HepG2 (cell line): Measurements from ENCODE around the gene SNAP47. TPM values are rescaled to one million over a fixed set of nuclear protein-coding genes. Genes with fewer than 3 reads are reported as not detected.
A peak's percentile ranks its signal among the peaks of the same experiment; 100 is the strongest.

Experiments used
- HES4 ChIP-seq: sonication (generic); formaldehyde crosslinking; IDR thresholded peaks from 2 replicates; pipeline ENCODE4 v1.9.0; 2021; ENCODE audit warnings: mild to moderate bottlenecking, missing genetic modification reagents, borderline replicate concordance
- HMG20B ChIP-seq: conservative IDR thresholded peaks from 2 replicates; pipeline ENCODE4 v1.6.1; 2016; ENCODE audit warnings: missing genetic modification reagents, missing compliant biosample characterization
- MAF1 ChIP-seq: sonication (generic); formaldehyde crosslinking; IDR thresholded peaks from 2 replicates; pipeline ENCODE4 v1.5.0; 2020; ENCODE audit warnings: missing genetic modification reagents, borderline replicate concordance
- MATR3 ChIP-seq: sonication (generic); formaldehyde crosslinking; IDR thresholded peaks from 2 replicates; pipeline ENCODE4 v1.4.0; 2020; ENCODE audit warnings: missing genetic modification reagents
- MEIS1 ChIP-seq: sonication (generic); formaldehyde crosslinking; IDR thresholded peaks from 2 replicates; pipeline ENCODE4 v1.9.0; 2021; ENCODE audit warnings: mild to moderate bottlenecking, missing genetic modification reagents, moderate library complexity, borderline replicate concordance
- NFE2L1 ChIP-seq: sonication (generic); formaldehyde crosslinking; IDR thresholded peaks from 2 replicates; pipeline ENCODE4 v1.4.0; 2020; ENCODE audit warnings: missing genetic modification reagents, mild to moderate bottlenecking, borderline replicate concordance
- NR3C1 ChIP-seq: sonication (generic); formaldehyde crosslinking; IDR thresholded peaks from 2 replicates; pipeline ENCODE4 v1.4.0; 2020; ENCODE audit warnings: missing genetic modification reagents
- PHF20 ChIP-seq: sonication (generic); formaldehyde crosslinking; IDR thresholded peaks from 2 replicates; pipeline ENCODE4 v1.5.0; 2020; ENCODE audit warnings: mild to moderate bottlenecking, missing genetic modification reagents
- POLR2AphosphoS5 ChIP-seq: IDR thresholded peaks from 2 replicates; pipeline ENCODE4 v1.6.1; 2012; ENCODE audit warnings: low read depth, low read length
- REPIN1 ChIP-seq: sonication (generic); formaldehyde crosslinking; IDR thresholded peaks from 2 replicates; pipeline ENCODE4 v1.8.0; 2022; ENCODE audit warnings: missing genetic modification reagents, low read depth, mild to moderate bottlenecking, borderline replicate concordance
- RFX1 ChIP-seq: fragments of 450-650 bp; IDR thresholded peaks from 2 replicates; pipeline ENCODE4 v1.6.1; 2017
- SOX13 ChIP-seq, 3 experiments: fragments of 450-650 bp in 1 of 3; sonication (generic) in 1 of 3; formaldehyde crosslinking in 1 of 3; IDR thresholded peaks in 2 of 3; conservative IDR thresholded peaks in 1 of 3; 2 replicates each; pipeline versions ENCODE4 v1.5.0 to v1.6.1; 2016 to 2020; ENCODE audit warnings: antibody characterized with exemption in 1 of 3, mild to moderate bottlenecking in 1 of 3, missing compliant biosample characterization in 1 of 3, missing genetic modification reagents in 1 of 3, moderate library complexity in 1 of 3
- TFDP2 ChIP-seq: sonication (generic); formaldehyde crosslinking; IDR thresholded peaks from 2 replicates; pipeline ENCODE4 v1.4.0; 2020; ENCODE audit warnings: missing genetic modification reagents
- ZFAT ChIP-seq: sonication (generic); formaldehyde crosslinking; conservative IDR thresholded peaks from 2 replicates; pipeline ENCODE4 v1.8.1; 2023; ENCODE audit warnings: missing genetic modification reagents, inconsistent platforms
- ZNF609 ChIP-seq: sonication (generic); formaldehyde crosslinking; IDR thresholded peaks from 2 replicates; pipeline ENCODE4 v1.4.0; 2020; ENCODE audit warnings: mild to moderate bottlenecking, missing genetic modification reagents, borderline replicate concordance
- ZNF776 ChIP-seq: sonication (generic); formaldehyde crosslinking; IDR thresholded peaks from 2 replicates; pipeline ENCODE4 v1.4.0; 2020; ENCODE audit warnings: mild to moderate bottlenecking, missing genetic modification reagents
- ZNF788 ChIP-seq: sonication (generic); formaldehyde crosslinking; IDR thresholded peaks from 2 replicates; pipeline ENCODE4 v1.5.0; 2020; ENCODE audit warnings: mild to moderate bottlenecking, missing genetic modification reagents, borderline replicate concordance
- ZSCAN20 ChIP-seq: sonication (generic); formaldehyde crosslinking; IDR thresholded peaks from 2 replicates; pipeline ENCODE4 v1.4.0; 2020; ENCODE audit warnings: missing genetic modification reagents, mild to moderate bottlenecking, borderline replicate concordance
- ZZZ3 ChIP-seq: sonication (generic); formaldehyde crosslinking; IDR thresholded peaks from 2 replicates; pipeline ENCODE4 v1.4.0; 2020; ENCODE audit warnings: missing genetic modification reagents, mild to moderate bottlenecking, borderline replicate concordance
- polyA plus RNA-seq, 8 experiments: library from polyadenylated mRNA; depleted of rRNA in 3 of 8; stranded (reverse) in 7 of 8; unstranded in 1 of 8; fragments of >200 nt; fragmentation: Illumina TruSeq in 4 of 8; extraction: Trizol in 4 of 8; gene quantifications; 2 replicates each; pipeline versions ENCODE4 v1.2.1 to v1.2.3, GENCODE V29; 2011 to 2016; ENCODE audit warnings: low read depth in 4 of 8, missing spikeins in 1 of 8, mixed read lengths in 1 of 8; ENCODE audit not compliant: insufficient read depth in 1 of 8
- total RNA-seq, 5 experiments: library from RNA; depleted of rRNA; stranded (reverse); fragments of >200 nt; fragmentation: Illumina TruSeq; extraction: Trizol; gene quantifications; 2 replicates each; pipeline ENCODE4 v1.2.3, GENCODE V29; 2016; ENCODE audit warnings: low read depth in 1 of 5
- TF ChIP-seq, protein P1 (sequence below): sonication (generic); formaldehyde crosslinking; IDR thresholded peaks from 2 replicates; pipeline ENCODE4 v1.4.0; 2020; ENCODE audit warnings: missing genetic modification reagents, mild to moderate bottlenecking, borderline replicate concordance
- TF ChIP-seq, protein P2 (sequence below): IDR thresholded peaks from 2 replicates; pipeline ENCODE4 v1.6.1; 2016; ENCODE audit warnings: mild to moderate bottlenecking, missing biosample characterization, missing genetic modification reagents

The SNAP47 gene
- total and polyA plus RNA-seq, 2 of the 13 experiments (the other 11 are each of a cell fraction or from before 2014, with no cell fraction given): 13.6 to 25.1 TPM

DNA sequence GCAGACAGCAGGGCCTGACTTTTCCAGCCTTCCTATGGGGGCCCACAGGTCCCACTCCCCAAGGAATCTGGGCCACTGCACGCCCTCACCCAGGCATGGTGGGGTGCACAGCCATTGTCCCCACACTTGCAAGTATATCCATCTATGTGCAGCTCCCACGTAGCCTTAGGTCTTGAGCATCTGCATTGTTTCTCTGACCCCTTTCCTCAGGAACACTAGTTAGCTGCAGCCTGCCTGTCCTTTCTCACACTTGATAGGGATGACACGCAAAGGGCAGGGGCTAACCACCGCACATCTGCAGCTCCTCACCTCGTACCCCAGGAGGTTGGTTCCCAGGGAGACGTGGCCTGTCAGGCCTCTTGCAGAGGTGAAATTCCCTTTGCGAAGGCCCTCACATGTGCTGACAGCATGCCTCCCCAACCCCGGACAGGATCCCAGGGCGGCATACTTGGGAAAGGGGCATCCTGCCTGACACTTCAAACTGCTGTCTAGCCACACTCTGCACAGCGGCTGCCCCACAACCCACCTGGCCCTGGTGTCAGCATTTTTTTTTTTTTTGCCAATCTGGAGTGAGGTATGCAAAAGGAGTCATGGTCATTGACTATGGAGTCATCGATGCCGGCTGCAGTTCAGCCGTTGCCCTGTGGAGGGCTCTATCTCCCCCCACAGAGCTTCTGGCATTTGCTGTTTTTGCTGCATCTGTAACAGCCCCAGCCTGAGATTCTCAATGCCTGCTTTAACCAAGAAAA, 5.2 kb upstream of the SNAP47 start (continued):
- TF ChIP-seq ZNF609 (0 out of 2 replicates have a peak, but pooled peaks have one; percentile 4), HES4 (no peak), TFDP2 (CRISPR knock-in tag) (no peak), MATR3 (no peak), ZNF788 (CRISPR knock-in tag) (0 out of 2 replicates have a peak, but pooled peaks have one; percentile 49), SOX13 (IDR thresholded peaks at IDR 0.05) (no peak), SOX13 (CRISPR knock-in tag; conservative IDR thresholded peaks at IDR 0.05 in 1 of 2, IDR thresholded peaks at IDR 0.05 in 1 of 2) (0 out of 4 replicates have a peak, but pooled peaks of 1 of the 2 experiments have one; percentile 5), POLR2AphosphoS5 (peak; percentile 29), REPIN1 (peak; percentile 37; the same call in 1 of the 2 replicates), MAF1 (CRISPR knock-in tag) (no peak), ZFAT (CRISPR knock-in tag) (no peak), ZSCAN20 (no peak), NR3C1 (CRISPR knock-in tag) (no peak), MEIS1 (CRISPR knock-in tag) (0 out of 2 replicates have a peak, but pooled peaks have one; percentile 17), HMG20B (CRISPR knock-in tag) (no peak), ZZZ3 (CRISPR knock-in tag) (no peak), ZNF776 (CRISPR knock-in tag) (no peak), RFX1 (no peak), NFE2L1 (no peak), PHF20 (CRISPR knock-in tag) (no peak)
- TF ChIP-seq, protein P1, sequence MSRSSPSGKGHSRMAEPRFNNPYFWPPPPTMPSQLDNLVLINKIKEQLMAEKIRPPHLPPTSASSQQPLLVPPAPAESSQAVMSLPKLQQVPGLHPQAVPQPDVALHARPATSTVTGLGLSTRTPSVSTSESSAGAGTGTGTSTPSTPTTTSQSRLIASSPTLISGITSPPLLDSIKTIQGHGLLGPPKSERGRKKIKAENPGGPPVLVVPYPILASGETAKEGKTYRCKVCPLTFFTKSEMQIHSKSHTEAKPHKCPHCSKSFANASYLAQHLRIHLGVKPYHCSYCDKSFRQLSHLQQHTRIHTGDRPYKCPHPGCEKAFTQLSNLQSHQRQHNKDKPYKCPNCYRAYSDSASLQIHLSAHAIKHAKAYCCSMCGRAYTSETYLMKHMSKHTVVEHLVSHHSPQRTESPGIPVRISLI (CRISPR knock-in tag): peak; percentile 35; the same call in 1 of the 2 replicates
- TF ChIP-seq, protein P2, sequence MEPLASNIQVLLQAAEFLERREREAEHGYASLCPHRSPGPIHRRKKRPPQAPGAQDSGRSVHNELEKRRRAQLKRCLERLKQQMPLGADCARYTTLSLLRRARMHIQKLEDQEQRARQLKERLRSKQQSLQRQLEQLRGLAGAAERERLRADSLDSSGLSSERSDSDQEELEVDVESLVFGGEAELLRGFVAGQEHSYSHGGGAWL (CRISPR knock-in tag): no peak
